OCI-LY7 (cell line): ENCODE results near the gene LRRC28.

Experiments
- EZH2phosphoT487 ChIP-seq: fragments of 200-600 bp; sonication (generic); IDR thresholded peaks from 2 replicates; pipeline ENCODE4 v1.6.1; 2018; ENCODE audit warnings: low read depth, borderline replicate concordance, mild to moderate bottlenecking, mixed run types, antibody characterized with exemption, low read length, moderate library complexity, mixed read lengths
- TF ChIP-seq, protein P1 (sequence below): fragments of 200-600 bp; sonication (generic); conservative IDR thresholded peaks from 2 replicates; pipeline ENCODE4 v1.5.1; 2014; ENCODE audit warnings: mild to moderate bottlenecking, antibody characterized with exemption, low read length, moderate library complexity, mixed read lengths

GRCh38 chr15:99412626-99413025, 161.3 kb downstream of the LRRC28 start:
- TF ChIP-seq, protein P1, sequence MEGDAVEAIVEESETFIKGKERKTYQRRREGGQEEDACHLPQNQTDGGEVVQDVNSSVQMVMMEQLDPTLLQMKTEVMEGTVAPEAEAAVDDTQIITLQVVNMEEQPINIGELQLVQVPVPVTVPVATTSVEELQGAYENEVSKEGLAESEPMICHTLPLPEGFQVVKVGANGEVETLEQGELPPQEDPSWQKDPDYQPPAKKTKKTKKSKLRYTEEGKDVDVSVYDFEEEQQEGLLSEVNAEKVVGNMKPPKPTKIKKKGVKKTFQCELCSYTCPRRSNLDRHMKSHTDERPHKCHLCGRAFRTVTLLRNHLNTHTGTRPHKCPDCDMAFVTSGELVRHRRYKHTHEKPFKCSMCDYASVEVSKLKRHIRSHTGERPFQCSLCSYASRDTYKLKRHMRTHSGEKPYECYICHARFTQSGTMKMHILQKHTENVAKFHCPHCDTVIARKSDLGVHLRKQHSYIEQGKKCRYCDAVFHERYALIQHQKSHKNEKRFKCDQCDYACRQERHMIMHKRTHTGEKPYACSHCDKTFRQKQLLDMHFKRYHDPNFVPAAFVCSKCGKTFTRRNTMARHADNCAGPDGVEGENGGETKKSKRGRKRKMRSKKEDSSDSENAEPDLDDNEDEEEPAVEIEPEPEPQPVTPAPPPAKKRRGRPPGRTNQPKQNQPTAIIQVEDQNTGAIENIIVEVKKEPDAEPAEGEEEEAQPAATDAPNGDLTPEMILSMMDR, result no peak
- TF ChIP-seq EZH2phosphoT487, result no peak
